HG03097 (cell line): ENCODE measurements around the gene CGB2.
"Not testable (repeated sequence)": the region's sequence is repeated elsewhere in the genome, so short reads cannot be mapped to it uniquely, and the experiment has no call there.

Source experiments
- ATAC-seq: cut with Tn5 transposase; IDR thresholded peaks from one replicate; pipeline ENCODE4 v1.9.1; 2021; ENCODE audit not compliant: unreplicated experiment, low FRiP score

Gene CGB2

DNA sequence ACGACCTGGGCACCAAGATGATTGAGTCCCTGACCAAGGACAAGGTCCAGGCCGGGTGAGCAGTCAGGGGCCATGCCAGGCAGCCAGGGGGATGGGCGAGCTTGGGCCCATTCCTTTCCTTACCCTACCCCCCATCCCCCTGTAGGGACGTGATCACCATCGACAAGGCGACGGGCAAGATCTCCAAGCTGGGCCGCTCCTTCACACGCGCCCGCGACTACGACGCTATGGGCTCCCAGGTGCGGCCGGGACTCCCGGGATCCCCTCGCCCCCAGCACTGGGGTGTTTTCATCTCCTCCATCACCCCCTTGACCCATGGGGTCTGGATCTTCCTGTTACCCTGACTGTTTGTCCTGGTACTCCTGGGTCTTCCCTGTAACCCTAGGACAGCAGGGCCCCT, 21.9 kb upstream of the CGB2 start:
- no peak for ATAC-seq

DNA sequence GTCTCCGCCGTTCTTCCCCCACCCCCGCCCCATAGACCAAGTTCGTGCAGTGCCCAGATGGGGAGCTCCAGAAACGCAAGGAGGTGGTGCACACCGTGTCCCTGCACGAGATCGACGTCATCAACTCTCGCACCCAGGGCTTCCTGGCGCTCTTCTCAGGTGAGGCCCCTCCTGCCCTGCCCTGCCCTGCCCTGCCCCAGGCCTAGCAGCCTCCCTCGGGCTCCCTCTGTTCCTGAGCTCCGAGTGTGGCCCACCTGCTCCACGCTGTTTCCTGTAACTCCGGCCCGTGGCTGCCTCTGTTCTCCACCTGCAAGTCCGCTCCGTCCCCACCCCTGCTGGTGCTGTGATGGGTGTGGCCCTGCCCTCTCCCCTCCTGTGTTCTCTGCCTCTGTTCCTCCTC, 21.2 kb upstream of the CGB2 start:
- ATAC-seq, result no peak

DNA sequence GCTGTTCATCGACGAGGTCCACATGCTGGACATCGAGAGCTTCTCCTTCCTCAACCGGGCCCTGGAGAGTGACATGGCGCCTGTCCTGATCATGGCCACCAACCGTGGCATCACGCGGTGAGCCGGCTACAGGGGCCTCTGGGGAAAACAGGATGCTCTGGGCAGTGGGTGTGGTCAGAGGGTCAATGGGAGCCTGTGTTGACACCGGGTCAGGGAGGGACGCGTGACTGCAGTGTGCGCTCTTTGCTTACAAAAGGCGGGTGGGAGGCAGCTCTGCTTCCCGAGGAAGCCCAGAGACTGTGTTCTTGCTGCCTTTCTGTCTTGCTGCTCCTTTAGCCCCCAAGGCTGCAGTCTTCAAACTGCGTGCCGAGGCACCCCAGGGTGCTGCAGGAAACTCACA, 20.5 kb upstream of the CGB2 start:
- no peak for ATAC-seq

DNA sequence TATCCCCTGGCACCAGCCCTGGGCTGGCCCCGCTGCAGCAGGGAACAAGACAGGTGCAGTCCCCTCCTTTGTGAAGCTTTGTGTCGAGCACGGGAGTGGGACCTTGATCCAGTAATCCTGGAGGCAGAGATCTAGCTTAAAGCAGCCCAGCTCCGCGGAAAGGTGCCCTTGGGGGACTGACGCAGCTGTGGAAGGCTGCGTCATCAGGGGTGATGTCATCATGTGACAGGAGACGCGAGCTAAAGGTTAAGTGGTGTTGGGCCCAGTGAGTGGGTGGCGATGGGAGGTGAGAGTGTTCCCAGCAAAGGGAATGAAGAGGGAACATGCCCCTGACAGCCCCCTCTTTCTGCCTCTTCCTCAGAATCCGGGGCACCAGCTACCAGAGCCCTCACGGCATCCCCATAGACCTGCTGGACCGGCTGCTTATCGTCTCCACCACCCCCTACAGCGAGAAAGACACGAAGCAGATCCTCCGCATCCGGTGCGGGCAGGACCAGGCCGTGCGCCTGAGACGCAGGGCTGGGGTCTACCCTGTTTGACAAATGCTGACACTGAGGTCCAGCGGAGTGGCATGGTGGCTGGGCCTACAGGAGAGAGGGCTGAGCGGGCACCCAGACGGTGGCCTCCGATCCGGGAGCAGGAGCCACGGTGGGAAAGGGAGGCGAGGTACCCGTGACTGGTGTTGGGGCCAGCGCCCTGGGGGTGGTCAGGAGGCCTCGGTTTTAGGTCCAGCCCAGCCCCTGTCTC, 17.4 kb upstream of the CGB2 start:
- no peak for ATAC-seq

DNA sequence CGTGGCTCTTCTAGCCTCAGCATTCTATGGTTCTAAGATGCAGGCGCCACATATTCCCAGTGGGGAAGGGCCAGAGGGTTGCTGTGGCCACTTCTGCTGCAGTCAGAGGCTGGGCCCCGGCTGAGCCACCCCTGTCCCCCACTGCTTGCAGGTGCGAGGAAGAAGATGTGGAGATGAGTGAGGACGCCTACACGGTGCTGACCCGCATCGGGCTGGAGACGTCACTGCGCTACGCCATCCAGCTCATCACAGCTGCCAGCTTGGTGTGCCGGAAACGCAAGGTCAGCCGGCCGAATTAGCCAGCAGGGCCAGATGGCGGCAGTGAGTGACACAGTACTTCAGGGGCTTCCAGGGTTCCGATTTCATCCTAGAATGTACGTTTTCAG, 16.8 kb upstream of the CGB2 start:
- ATAC-seq, result no peak

DNA sequence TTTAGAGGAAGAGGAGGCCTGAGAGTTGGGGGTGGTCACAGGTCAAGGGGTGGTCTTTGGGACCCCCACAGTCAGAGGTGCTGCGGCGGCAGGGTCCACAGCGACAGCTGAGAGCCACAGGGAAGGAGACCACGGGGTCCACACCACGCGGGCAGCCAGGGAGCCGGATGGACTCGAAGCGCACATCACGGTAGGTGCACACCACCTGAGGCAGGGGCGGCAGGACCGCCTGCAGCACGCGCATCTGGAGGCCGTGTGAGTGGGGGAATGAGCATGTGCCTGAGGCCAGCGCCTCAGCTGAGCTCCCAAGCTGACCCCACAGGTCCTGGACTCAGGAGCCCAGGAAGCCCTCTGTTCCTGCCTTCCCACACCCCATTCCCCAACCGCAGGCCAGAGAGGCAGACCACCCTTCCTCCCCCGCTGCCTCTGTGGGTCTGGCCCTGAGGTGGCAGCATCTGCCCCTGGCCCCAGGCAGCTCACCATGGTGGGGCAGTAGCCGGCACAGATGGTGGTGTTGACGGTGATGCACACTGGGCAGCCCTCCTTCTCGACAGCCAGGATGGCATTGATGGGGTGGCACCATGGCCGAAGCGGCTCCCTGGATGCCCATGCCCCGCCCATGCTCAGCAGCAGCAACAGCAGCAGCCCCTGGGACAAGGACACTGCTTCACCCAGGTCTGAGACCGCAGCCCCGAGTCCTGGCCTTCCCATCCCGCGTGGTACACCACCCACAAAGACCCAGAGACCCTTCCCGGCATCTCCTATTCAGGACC, 15.4 kb upstream of the CGB2 start:
- ATAC-seq, result no peak

DNA sequence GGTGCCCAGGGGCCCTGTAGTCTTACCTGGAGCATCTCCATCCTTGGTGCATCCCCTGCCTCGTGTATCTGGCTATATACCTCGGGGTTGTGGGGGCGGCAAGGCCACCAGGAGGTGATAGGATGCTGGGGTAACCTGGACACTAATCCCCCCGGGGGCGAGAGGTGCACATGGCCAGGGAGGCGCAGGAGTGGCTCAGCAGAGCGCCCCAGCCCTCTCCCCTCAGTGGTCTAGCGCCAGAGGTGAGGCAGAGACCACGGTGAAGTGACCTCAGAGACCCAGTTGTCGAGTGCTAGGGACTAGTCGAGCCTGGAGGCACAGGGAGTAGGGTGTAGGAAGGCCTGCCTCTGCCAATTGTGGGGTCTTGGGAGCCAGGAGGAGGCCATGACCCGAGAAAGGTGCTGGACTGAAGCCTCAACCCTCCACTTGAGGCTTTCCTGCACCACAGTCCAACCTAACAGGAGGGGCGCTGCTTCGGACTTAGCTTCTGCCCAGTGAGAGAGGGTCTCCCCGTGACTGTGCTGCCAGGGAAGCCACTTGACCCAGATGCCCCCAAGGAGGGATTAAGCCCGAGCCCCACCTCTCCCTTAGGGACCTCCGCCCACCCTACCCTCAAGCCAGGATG, 14.5 kb upstream of the CGB2 start, which contains the start of gene LHB:
LHB (minus strand) TSS at position 51 of the 625 bp plus-strand sequence; CDS start at position 41, 10 bp downstream.
- no peak for ATAC-seq

DNA sequence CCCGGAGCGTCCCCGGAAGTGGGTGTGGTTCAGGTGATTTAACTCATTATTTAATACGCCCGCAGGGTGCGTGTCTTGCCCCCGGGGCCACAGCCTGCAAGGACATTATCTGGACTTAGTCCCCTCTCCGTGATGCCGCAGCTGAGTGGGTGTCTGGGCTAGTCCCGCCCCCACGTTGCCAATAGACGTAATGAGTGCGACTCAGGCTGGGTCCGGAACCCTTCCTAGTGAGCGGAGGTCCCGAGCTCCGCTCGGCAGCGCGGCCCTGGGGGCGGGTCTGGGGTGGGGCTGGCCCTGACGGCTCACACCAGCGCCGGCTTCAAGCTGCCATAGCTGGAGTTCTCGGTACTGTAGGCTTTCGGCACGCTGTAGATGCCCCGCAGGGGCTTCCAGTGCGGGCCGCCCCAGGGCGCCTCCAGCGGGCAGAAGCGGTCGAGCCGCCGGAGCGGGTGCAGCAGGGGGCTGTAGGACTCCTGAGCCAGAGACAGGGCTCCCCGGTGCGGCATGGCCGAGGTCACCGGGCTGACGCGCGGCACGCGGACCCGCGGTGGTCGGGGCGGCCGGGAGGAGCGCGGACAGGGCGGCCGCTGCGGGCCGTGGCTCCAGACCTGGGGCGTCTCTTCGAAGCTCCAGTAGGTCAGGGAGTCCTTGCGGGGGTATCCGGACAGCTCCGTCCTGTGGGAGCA, 13.9 kb upstream of the CGB2 start:
- no peak for ATAC-seq

DNA sequence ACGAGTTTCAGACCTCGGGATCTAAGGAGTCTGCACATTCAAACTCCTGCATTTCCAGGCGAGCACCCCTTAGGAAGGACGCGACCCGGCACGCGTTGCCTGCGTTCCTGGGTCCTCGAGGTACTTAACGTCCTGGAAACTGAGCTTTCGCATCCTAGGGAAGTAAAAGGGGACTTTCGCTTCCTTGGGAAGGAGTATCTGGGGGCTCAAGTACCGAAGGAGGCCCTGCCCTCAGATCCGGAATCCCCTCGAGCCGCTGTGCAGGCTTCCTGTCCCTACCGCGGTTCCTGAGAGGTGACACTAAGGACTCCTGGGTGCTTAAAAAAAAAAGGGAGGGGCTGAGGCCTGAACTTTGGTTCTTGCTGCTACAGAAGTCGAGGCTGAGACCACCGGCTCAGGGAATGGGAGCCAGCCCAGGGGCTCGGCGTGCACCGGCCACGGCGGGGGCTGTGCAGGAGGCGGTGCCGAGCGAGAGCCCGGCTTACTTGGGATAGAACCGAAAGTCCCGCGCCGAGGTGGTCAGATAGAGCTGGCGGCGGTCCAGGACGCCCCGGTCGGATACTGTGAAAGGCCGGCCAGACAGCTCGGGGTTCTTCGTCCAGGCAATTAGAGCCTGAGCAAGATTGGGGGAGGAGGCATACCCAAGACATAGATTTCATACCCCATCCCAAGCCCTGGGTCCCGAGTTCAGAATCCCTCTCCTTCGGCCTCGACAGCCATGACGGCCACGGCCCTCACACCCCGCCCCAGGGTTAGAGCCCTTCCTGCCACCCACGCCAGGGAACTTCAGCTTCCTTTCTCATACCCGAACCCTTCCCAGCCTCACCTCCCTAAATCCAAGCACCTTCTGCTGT, 13.1 kb upstream of the CGB2 start:
- ATAC-seq, result not testable (repeated sequence)

DNA sequence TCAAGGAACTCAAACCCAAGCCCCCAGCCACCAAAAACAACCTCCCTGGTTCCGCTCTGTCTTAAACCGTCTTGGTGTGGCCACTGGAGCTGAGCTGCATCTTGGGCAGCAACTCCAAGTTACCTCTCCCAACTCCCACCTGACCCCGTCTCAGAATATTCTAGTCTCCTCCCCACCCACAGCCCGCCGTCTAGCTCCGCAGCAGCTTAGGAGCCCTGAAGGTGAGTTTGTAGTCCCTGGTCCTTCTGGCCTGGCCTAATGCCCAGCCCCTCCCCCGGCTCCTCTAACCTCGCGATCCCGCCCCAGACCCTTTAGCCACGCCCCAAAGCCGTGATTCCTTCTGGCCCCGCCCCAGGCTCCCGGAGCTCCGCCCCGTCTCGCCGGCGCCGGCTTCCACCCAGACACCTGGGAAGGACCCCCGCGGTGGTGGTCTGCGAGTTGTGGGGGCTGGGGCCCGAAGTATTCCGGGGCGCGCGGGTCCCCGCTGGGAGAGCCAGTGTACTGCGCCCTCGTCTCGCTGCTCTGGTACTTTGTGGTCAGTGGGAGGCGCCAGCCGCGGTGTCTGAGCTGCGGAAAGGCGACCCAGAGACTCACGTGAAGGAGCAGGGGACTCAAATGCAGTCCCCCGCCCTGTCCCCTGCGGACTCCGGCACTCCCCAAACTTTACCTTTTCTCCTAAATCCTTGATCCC, 12.3 kb upstream of the CGB2 start:
- no peak for ATAC-seq

DNA sequence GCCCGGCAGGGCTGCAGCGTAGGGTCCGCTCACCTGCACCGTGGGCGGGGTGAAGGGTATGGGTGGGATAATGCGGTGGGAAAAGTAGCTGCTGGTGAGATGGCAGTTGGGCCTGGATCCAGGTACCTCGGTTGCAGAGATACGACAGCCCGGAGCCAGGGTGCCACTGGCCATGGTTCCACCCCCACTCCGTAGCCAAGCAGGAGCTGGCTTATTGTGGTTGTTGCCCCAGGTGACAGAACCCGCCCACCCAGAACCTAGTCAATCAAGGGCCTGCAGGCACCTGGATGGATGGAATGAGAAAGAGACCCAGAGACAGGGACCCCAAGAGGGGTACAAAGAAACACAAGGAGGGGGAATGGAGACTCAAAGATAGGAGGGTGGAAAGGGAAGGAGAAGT, 11.3 kb upstream of the CGB2 start:
- ATAC-seq, result no peak

DNA sequence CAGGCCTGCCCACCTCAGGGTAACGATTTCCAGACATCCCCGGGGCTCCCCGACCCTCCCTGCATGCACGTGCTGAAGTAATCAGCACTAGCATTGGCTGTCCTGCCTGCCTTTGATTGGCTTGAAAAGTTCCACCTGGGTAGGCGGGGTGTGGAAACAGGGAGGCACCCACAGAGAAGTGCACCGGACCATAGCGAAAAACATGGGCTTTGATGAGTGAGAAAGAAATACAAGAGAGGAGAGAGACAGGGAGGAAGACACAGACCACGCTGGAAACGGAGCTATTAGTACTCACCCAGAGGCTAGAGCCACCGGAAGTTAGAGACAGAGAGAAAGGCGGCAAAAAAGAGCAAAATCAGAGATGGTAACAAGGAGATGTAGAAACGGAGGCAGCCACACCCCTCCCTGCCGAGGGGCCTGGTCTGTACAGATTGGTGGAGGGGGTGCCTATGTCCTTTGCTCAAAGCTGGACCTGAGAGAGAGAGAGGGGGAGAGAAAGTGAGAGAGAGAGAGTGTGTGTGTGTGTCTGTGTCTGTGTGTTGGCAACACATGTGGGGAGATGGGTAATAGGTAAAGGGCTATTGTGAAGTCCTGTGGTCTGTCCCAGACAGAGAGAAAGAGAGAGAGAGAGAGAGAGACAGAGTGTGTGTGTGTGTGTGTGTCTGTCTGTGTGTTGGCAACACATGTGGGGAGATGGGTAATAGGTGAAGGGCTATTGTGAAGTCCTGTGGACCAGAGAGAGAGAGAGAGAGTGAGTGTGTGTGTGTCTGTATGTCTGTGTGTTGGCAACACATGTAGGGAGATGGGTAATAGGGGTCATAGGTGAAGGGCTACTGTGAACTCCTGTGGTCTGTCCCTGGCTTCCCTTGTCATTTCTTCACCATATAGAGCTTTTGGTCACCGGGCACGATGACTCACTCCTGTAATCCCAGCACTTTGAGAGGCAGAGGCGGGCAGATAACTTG, 10.5 kb upstream of the CGB2 start:
- ATAC-seq, result no peak

DNA sequence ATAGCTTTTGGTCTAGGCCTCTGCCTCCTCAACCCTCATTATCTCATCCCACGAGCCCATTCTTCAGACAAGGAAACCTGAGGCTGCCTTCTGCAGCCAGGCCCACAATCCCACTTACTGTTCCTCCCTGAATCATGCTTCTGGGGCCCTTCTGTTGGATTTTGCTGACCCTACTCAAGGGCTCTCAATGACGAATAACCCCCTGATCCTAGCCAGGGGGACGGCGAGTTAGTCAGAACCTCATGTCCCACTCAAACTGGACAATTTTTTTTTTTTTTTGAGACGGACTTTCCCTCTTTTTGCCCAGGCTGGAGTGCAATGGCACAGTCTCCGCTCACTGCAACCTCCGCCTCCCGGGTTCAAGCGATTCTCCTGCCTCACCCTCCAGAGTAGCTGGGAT, 9.6 kb upstream of the CGB2 start:
- ATAC-seq, result no peak

DNA sequence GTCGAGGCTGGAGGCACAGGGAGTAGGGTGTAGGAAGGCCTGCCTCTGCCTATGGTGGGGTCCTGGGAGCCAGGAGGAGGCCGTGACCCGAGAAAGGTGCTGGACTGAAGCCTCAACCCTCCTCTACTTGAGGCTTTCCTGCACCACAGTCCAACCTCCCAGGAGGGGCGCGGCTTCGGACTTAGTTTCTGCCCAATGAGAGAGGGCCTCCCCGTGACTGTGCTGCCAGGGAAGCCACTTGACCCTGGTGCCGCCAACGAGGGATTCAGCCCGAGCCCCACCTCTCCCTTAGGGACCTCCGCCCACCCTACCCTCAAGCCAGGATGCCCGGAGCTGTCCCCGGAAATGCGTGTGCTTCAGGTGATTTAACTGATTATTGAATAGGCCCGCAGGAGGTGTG, 7.5 kb upstream of the CGB2 start, which contains the start of gene CGB3:
CGB3 (minus strand) TSS at position 101 of the 400 bp plus-strand sequence. CDS start 362 bp downstream, outside the sequence.
- not testable (repeated sequence) for ATAC-seq

DNA sequence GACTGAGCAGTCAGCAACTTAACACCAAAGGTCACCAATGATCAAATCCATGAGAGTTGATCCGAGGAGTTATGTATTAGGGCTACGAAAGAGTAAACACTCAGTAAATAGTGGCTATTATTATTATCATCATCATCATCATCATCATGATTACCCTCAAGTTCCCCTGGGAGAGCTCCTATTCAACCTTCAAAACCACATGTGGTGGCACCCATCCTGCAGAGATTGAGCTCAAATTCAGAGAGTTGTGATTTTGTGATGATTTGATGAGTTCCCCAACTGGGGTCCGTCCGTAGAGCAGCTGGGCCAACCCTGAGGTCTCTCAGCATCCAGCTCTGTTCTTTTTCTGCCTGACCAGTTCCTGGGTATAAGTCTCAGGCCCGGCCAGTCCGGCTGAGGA, 6.6 kb upstream of the CGB2 start:
- ATAC-seq, result not testable (repeated sequence)

DNA sequence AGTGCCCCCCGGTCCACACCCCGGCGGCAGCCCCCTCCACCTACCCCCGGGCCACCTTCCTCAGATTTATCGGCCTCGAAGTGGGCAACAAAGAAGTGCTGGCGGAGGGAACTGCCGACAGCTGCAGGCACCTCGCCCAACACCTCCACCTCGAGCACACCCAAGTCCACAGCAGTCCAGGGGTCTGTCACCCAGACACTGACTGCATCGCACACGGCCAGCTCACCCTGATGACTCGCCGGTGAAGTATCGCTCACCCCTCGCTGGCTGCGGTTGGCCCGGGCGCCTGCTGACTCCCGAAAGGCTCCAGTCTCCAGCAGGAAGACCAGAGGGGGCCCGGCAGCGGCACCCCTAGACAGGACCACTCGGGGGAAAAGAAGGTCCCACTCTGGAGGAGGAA, 6.1 kb upstream of the CGB2 start:
- ATAC-seq, result not testable (repeated sequence)

DNA sequence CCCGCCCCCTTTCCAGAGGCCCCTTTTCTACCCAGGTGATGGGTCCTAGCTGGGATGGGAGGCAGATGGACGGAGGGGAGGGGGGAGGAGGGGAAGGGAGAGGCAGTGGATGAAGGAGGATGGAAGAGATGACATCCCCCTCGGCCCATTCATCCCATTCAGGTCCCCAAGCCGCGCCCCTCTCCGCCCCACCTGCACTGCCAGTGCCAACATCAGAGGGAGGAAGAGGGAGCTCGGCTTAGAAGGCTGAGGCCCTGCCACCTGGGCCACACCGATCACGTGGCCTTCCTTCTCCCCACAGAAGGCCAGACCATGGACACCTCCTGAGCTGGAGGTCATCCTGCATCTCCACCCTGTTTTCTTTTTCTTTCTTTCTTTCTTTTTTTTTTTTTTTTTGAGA, 3.0 kb upstream of the CGB2 start:
- ATAC-seq, result not testable (repeated sequence)

DNA sequence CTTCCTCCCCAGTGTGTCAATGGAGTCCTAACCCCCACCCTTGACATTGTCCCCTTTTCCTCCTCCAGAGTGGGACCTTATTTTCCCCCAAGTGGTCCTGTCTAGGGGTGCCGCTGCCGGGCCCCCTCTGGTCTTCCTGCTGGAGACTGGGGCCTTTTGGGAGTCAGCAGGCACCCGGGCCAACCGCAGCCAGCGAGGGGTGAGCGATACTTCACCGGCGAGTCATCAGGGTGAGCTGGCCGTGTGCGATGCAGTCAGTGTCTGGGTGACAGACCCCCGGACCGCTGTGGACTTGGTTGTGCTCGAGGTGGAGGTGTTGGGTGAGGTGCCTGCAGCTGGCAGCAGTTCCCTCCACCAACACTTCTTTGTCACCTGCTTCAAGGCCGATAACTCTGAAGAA, 1.9 kb upstream of the CGB2 start:
- ATAC-seq, result not testable (repeated sequence)
